Ishikawa (cell line): ENCODE results near the gene BLMH.

Experiments used
- CEBPB ChIP-seq: IDR thresholded peaks from 2 replicates; pipeline ENCODE4 v1.6.1; 2012
- CREB1 ChIP-seq: IDR thresholded peaks from 2 replicates; pipeline ENCODE4 v1.6.1; 2012; ENCODE audit warnings: low read depth
- EGR1 ChIP-seq: IDR thresholded peaks from 2 replicates; pipeline ENCODE4 v1.6.1; 2012
- EP300 ChIP-seq: IDR thresholded peaks from 2 replicates; pipeline ENCODE4 v1.6.1; 2012; ENCODE audit warnings: borderline replicate concordance
- FOXM1 ChIP-seq: IDR thresholded peaks from 2 replicates; pipeline ENCODE4 v1.6.1; 2012; ENCODE audit warnings: low read depth, borderline replicate concordance
- NFIC ChIP-seq: IDR thresholded peaks from 2 replicates; pipeline ENCODE4 v1.6.1; 2012
- RAD21 ChIP-seq: IDR thresholded peaks from 2 replicates; pipeline ENCODE4 v1.6.1; 2012; ENCODE audit warnings: low read depth
- TAF1 ChIP-seq: IDR thresholded peaks from 2 replicates; pipeline ENCODE4 v1.6.1; 2012; ENCODE audit warnings: low read depth, mild to moderate bottlenecking
- TCF12 ChIP-seq: IDR thresholded peaks from 2 replicates; pipeline ENCODE4 v1.6.1; 2012; ENCODE audit warnings: low read depth
- TEAD4 ChIP-seq: IDR thresholded peaks from 2 replicates; pipeline ENCODE4 v1.6.1; 2012
- YY1 ChIP-seq: IDR thresholded peaks from 2 replicates; pipeline ENCODE4 v1.6.1; 2012; ENCODE audit warnings: low read depth
- ZBTB7A ChIP-seq: IDR thresholded peaks from 2 replicates; pipeline ENCODE4 v1.6.1; 2012; ENCODE audit warnings: low read depth
- TF ChIP-seq, protein P1 (sequence below): IDR thresholded peaks from 2 replicates; pipeline ENCODE4 v1.6.1; 2012
- TF ChIP-seq, protein P2 (sequence below): IDR thresholded peaks from 2 replicates; pipeline ENCODE4 v1.6.1; 2012; ENCODE audit warnings: low read depth, mild to moderate bottlenecking
- TF ChIP-seq, protein P3 (sequence below): IDR thresholded peaks from 2 replicates; pipeline ENCODE4 v1.6.1; 2012

Gene BLMH

DNA sequence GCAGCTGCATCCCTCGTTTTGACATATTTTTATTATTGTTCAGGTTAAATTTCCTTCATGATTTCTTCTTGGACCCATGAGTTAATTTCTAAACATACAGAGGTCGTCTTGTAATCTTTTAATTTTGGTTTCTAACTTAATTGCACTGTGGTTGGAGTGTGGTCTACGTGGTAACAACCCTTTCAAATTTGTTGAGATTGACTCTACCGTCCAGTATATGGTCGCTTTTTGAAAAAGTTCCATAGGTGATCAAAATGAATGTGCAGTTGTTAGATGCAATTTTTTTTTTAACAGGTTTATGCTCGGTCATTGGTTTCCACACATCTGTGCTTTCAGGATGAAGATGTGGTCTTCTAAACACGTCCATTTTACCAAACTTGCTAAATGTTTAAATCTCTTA, 45.3 kb downstream of the BLMH start:
- TF ChIP-seq EP300: no peak
- TF ChIP-seq CEBPB: no peak
- TF ChIP-seq, protein P1, sequence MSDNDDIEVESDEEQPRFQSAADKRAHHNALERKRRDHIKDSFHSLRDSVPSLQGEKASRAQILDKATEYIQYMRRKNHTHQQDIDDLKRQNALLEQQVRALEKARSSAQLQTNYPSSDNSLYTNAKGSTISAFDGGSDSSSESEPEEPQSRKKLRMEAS: no peak
- TF ChIP-seq ZBTB7A: no peak
- TF ChIP-seq, protein P2, sequence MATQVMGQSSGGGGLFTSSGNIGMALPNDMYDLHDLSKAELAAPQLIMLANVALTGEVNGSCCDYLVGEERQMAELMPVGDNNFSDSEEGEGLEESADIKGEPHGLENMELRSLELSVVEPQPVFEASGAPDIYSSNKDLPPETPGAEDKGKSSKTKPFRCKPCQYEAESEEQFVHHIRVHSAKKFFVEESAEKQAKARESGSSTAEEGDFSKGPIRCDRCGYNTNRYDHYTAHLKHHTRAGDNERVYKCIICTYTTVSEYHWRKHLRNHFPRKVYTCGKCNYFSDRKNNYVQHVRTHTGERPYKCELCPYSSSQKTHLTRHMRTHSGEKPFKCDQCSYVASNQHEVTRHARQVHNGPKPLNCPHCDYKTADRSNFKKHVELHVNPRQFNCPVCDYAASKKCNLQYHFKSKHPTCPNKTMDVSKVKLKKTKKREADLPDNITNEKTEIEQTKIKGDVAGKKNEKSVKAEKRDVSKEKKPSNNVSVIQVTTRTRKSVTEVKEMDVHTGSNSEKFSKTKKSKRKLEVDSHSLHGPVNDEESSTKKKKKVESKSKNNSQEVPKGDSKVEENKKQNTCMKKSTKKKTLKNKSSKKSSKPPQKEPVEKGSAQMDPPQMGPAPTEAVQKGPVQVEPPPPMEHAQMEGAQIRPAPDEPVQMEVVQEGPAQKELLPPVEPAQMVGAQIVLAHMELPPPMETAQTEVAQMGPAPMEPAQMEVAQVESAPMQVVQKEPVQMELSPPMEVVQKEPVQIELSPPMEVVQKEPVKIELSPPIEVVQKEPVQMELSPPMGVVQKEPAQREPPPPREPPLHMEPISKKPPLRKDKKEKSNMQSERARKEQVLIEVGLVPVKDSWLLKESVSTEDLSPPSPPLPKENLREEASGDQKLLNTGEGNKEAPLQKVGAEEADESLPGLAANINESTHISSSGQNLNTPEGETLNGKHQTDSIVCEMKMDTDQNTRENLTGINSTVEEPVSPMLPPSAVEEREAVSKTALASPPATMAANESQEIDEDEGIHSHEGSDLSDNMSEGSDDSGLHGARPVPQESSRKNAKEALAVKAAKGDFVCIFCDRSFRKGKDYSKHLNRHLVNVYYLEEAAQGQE: no peak
- no peak for TF ChIP-seq FOXM1
- no peak for TF ChIP-seq YY1
- TF ChIP-seq TAF1: no peak
- TF ChIP-seq EGR1: no peak
- no peak for TF ChIP-seq TCF12
- TF ChIP-seq CREB1: no peak
- TF ChIP-seq RAD21: no peak
- no peak for TF ChIP-seq TEAD4
- TF ChIP-seq, protein P3, sequence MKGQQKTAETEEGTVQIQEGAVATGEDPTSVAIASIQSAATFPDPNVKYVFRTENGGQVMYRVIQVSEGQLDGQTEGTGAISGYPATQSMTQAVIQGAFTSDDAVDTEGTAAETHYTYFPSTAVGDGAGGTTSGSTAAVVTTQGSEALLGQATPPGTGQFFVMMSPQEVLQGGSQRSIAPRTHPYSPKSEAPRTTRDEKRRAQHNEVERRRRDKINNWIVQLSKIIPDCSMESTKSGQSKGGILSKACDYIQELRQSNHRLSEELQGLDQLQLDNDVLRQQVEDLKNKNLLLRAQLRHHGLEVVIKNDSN: no peak
- TF ChIP-seq NFIC: no peak

DNA sequence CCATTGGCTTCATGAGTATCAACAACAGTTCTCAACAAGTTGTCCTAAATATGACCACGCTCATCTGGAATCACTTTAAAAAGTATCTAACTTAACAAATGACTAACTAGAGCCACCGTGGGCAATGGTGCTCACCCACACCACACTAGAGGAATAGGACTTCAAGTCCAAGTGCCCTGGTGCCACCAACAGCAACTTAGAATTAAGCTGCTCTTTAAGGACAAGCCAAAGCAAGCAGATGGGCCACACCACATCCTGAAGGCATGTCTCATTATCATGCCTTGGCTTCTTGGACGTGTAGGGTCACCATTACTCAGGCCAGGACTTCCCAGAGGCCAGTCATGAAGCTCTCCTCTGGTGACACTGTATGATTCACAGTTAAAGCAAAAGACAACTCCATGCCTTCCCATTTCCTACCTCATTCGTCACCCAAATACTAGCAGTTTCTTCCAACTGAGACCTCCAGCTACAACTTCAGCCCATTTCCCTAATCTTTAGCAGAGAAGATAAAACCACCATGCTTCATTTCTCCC, 46.8 kb downstream of the BLMH start:
- TF ChIP-seq YY1: no peak
- TF ChIP-seq, protein P3: no peak
- no peak for TF ChIP-seq ZBTB7A
- no peak for TF ChIP-seq CEBPB
- TF ChIP-seq RAD21: no peak
- no peak for TF ChIP-seq NFIC
- no peak for TF ChIP-seq TAF1
- no peak for TF ChIP-seq EGR1
- no peak for TF ChIP-seq TCF12
- no peak for TF ChIP-seq FOXM1
- no peak for TF ChIP-seq TEAD4
- TF ChIP-seq, protein P2: no peak
- TF ChIP-seq EP300: no peak
- no peak for TF ChIP-seq CREB1
- TF ChIP-seq, protein P1: no peak

DNA sequence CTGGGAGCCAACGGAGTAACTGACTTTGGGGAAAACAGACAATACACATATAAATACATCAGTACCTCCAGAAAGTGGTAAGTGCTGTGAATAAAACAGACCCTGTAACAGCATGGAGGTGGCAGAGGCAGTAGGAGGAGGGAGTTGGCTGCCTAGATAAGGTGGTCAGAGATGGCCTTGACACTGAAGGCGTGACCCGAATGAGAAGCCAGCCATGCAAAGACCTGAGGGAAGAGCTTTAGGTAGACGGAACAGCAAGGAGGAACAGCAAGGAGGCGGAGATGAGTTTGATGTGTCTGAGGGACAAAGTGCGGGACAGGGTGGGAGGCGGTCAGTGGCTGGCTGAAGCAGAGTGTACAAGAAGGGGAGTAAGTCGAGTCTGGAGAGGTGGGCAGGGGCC, 48.2 kb downstream of the BLMH start:
- no peak for TF ChIP-seq YY1
- no peak for TF ChIP-seq EGR1
- TF ChIP-seq NFIC: no peak
- no peak for TF ChIP-seq RAD21
- no peak for TF ChIP-seq EP300
- no peak for TF ChIP-seq TCF12

DNA sequence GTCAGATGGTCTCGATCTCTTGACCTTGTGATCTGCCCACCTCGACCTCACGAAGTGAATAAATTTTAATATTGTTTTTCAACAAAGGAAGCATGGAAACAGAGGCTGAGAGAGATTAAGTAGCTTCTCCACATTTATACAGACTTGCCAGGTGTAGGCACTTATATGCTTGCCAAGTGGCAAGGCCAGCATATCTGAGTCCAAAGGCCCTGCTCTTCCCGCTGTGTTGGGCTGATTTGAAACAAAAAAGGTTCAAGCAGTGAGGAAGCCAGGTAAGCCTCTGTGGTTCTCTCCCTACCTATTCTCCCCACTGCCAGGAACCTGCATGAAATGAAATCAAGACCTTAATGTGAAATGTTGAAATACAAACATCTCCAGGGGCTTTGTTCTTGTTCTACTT, 48.7 kb downstream of the BLMH start:
- TF ChIP-seq EP300 (no peak), TEAD4 (no peak), TCF12 (no peak)
- TF ChIP-seq, protein P1: no peak
- TF ChIP-seq, protein P2: no peak
